Skeletal muscle tissue (tissue), 5 donors: Measurements from ENCODE around the gene CCZ1. TPM values are rescaled to one million over a fixed set of nuclear protein-coding genes. Genes with fewer than 3 reads are reported as not detected.
"Not testable (repeated sequence)": the region's sequence is repeated elsewhere in the genome, so short reads cannot be mapped to it uniquely, and the experiment has no call there.

Source experiments
- H3K27ac ChIP-seq: one replicate; pipeline ENCODE4 v1.7.0; 2013; ENCODE audit warnings: mild to moderate bottlenecking, low read depth, low read length, inconsistent platforms
- H3K27me3 ChIP-seq, 3 donors: one replicate each; pipeline ENCODE4 v1.7.0; 2013; ENCODE audit warnings: low read length in 3 of 3; ENCODE audit not compliant: control insufficient read depth in 3 of 3, insufficient read depth in 3 of 3
- H3K36me3 ChIP-seq, 3 donors: one replicate each; pipeline ENCODE4 v1.7.0; 2013; ENCODE audit warnings: low read length in 3 of 3; ENCODE audit not compliant: control insufficient read depth in 3 of 3, insufficient read depth in 3 of 3
- H3K4me1 ChIP-seq, 3 donors: one replicate each; pipeline ENCODE4 v1.7.0; 2013; ENCODE audit warnings: low read length in 3 of 3, mild to moderate bottlenecking in 3 of 3; ENCODE audit not compliant: control insufficient read depth in 3 of 3, insufficient read depth in 3 of 3
- H3K4me3 ChIP-seq, 3 donors: one replicate each; pipeline ENCODE4 v1.7.0; 2013; ENCODE audit warnings: low read length in 3 of 3
- H3K9ac ChIP-seq, 3 donors: one replicate each; pipeline ENCODE4 v1.7.0; 2013; ENCODE audit warnings: low read length in 3 of 3, mild to moderate bottlenecking in 3 of 3, moderate library complexity in 2 of 3, low read depth in 1 of 3
- H3K9me3 ChIP-seq, 3 donors: one replicate each; pipeline ENCODE4 v1.7.0; 2013; ENCODE audit warnings: low read length in 3 of 3; ENCODE audit not compliant: control insufficient read depth in 3 of 3
- small RNA-seq: library from RNA; depleted of rRNA; stranded (forward); fragments of <200 nt; gene quantifications from one replicate; pipeline ENCODE3, GENCODE V24; 2014
- total RNA-seq: library from RNA; depleted of rRNA; stranded (reverse); fragments of >200 nt; gene quantifications from one replicate; pipeline ENCODE4 v1.2.3, GENCODE V29; 2014
- donor health status: Osteomylitis.

CCZ1 gene
- total RNA-seq, 1 donor from 2014 or later, result 55.3 TPM

GRCh38 chr7:5963205-5963604 is 64.7 kb downstream of the CCZ1 start:
- not testable (repeated sequence) for H3K27ac ChIP-seq, H3K9ac ChIP-seq, H3K4me3 ChIP-seq, H3K9me3 ChIP-seq, H3K36me3 ChIP-seq, H3K27me3 ChIP-seq, H3K4me1 ChIP-seq

- H3K4me1 ChIP-seq, H3K36me3 ChIP-seq, H3K9me3 ChIP-seq, H3K27ac ChIP-seq, H3K4me3 ChIP-seq, H3K9ac ChIP-seq, H3K27me3 ChIP-seq: not testable (repeated sequence)
Measured at GRCh38 chr7:5963810-5964209, 65.3 kb downstream of the CCZ1 start.

DNA sequence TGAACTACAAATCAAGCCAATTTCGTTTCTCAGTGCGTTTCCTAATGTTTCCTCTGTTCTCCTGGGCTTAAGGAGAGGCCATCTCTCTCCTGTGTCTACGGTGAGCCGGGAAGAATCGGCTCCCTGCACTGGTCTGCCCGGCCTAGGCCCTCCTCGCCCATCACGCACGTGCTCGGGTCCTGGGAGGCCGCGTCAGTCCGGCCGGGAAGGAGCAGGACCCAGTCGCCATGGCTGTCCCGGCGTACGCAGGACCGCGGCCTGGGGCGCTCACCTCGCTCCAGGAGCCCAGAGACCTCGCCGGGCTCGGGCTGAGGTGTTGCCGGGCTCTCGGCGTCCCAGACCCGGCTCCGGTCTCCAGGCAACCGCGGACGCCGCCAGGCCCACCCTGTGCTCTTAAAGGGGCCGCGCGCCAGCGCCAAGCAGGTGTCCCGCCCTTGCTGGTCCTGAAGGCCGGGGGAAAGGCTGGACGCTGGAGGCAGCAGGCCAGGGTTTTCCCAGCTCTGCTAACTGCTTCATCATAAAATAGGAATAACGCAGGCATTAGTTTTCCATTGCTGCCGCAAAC is 71.9 kb downstream of the CCZ1 start, which contains the start of gene RSPH10B:
Gene RSPH10B, minus strand, starts transcription at position 343 of the 565 bp plus-strand sequence. CDS start 3,573 bp downstream, outside the sequence.
- not testable (repeated sequence) for H3K27ac ChIP-seq, H3K9me3 ChIP-seq, H3K4me1 ChIP-seq, H3K36me3 ChIP-seq, H3K4me3 ChIP-seq, H3K9ac ChIP-seq, H3K27me3 ChIP-seq

DNA sequence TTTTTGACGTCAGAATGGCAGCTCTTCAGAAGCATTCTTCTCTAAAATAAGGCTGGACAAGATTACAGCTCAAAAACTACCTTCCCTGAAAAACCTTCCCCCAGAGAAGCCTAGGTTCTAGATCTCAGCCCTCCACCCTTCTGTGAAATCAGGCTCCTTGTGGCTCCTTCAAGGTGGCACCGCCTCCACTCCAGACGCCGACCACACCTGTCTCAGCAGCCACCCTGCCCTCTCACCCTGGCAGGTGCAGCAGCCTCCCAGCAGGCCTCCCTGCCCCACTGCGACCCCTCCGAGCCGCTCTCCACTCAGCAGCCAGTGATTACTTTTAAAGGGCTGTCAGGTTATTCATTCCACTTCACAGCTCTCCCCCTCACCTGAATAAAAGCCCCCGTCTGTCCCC is 75.0 kb downstream of the CCZ1 start:
- not testable (repeated sequence) for H3K9me3 ChIP-seq, H3K4me3 ChIP-seq, H3K27ac ChIP-seq, H3K4me1 ChIP-seq, H3K36me3 ChIP-seq, H3K27me3 ChIP-seq, H3K9ac ChIP-seq

Small RNA genes lying within 50 kb of the gene (small RNA-seq; reads per million reads assigned to genes)
- not detected for gene RN7SL556P

Other genes starting within 250 kb of the CCZ1 start
- 29.7 TPM for gene RNF216, start 117.1 kb upstream of the CCZ1 start, total RNA-seq
- gene OCM, start 17.9 kb upstream of the CCZ1 start, total RNA-seq, result not detected
- 2.1 TPM for gene RSPH10B, start 72.0 kb downstream of the CCZ1 start, total RNA-seq
- 12.0 TPM for gene PMS2, start 110.3 kb downstream of the CCZ1 start, total RNA-seq
- 37.6 TPM for gene AIMP2, start 110.5 kb downstream of the CCZ1 start, total RNA-seq
- not detected for gene ANKRD61, start 132.6 kb downstream of the CCZ1 start, total RNA-seq
- 34.4 TPM for gene EIF2AK1, start 160.4 kb downstream of the CCZ1 start, total RNA-seq
- gene USP42, start 206.2 kb downstream of the CCZ1 start, total RNA-seq, result 4.7 TPM